ENCODE results near the gene TBC1D10A.

GRCh38 chr22:30245181-30245984 lies 81.4 kb downstream of the TBC1D10A start:
- TF ChIP-seq CTCF (IDR thresholded peaks at IDR 0.05) (no peak), POLR2A (IDR thresholded peaks at IDR 0.05) (no peak)

Data from Peyer's patch (tissue), 4 donors.